ENCODE data around the gene IGFBP6. TPM values are rescaled to one million over a fixed set of nuclear protein-coding genes. Genes with fewer than 3 reads are reported as not detected.

The IGFBP6 gene
- total RNA-seq, 1 donor from 2014 or later: 20.8 TPM

- Mint-ChIP-seq H3K36me3 (ENCODE audit: low read depth, unreplicated experiment) (no peaks in the 10 kb centered on the region), H3K27me3 (ENCODE audit: low read depth, unreplicated experiment) (peaks cover 20% of the 10 kb centered on the region), H3K9me3 (ENCODE audit: unreplicated experiment) (no peaks in the 10 kb centered on the region), H3K4me1 (ENCODE audit: low read depth, unreplicated experiment) (peaks cover 22% of the 10 kb centered on the region), H3K4me3 (ENCODE audit: unreplicated experiment) (no peak overlapping the region), H3K27ac (ENCODE audit: unreplicated experiment) (no peak overlapping the region)
- H3K4me3 ChIP-seq (ENCODE audit: insufficient read depth, low read depth, low read length): no peak overlapping the region
- TF ChIP-seq EZH2 (IDR thresholded peaks at IDR 0.05; ENCODE audit: insufficient read depth, low read length): no peak
- no peak for TF ChIP-seq CTCF (IDR thresholded peaks at IDR 0.05; ENCODE audit: insufficient read depth, low read depth, low read length)
- no peak overlapping the region for H3K27ac ChIP-seq (ENCODE audit: low read depth, low read length)
- H2AFZ ChIP-seq (ENCODE audit: low read depth, low read length): no peak overlapping the region
- H3K9ac ChIP-seq (ENCODE audit: low read length): no peak overlapping the region
- no peaks in the 10 kb centered on the region for H3K9me3 ChIP-seq (ENCODE audit: insufficient read depth, low read depth, low read length)
- H3K4me2 ChIP-seq (ENCODE audit: low read length): no peak overlapping the region
- H3K4me1 ChIP-seq (ENCODE audit: insufficient read depth, low read length): peaks cover 27% of the 10 kb centered on the region
- no peaks in the 10 kb centered on the region for H3K27me3 ChIP-seq (ENCODE audit: insufficient read depth, low read length)
- no peak for FAIRE-seq
- no peak for DNase-seq (ENCODE audit: low read depth)
- no peaks in the 10 kb centered on the region for H3K36me3 ChIP-seq (ENCODE audit: insufficient read depth, low read length)
- no peaks in the 10 kb centered on the region for H4K20me1 ChIP-seq (ENCODE audit: insufficient read depth, low read length)
- no peaks in the 10 kb centered on the region for H3K79me2 ChIP-seq (ENCODE audit: insufficient read depth, low read length)
Observed at GRCh38 chr12:53101266-53101665, 3.8 kb downstream of the IGFBP6 start.

- H3K9ac ChIP-seq (ENCODE audit: low read length): no peak overlapping the region
- TF ChIP-seq CTCF (IDR thresholded peaks at IDR 0.05; ENCODE audit: insufficient read depth, low read depth, low read length): no peak
- TF ChIP-seq EZH2 (IDR thresholded peaks at IDR 0.05; ENCODE audit: insufficient read depth, low read length): no peak
- Mint-ChIP-seq H3K27me3 (ENCODE audit: low read depth, unreplicated experiment) (peaks cover 11% of the 10 kb centered on the region), H3K36me3 (ENCODE audit: low read depth, unreplicated experiment) (no peaks in the 10 kb centered on the region), H3K4me1 (ENCODE audit: low read depth, unreplicated experiment) (peaks cover 18% of the 10 kb centered on the region), H3K4me3 (ENCODE audit: unreplicated experiment) (no peak overlapping the region), H3K9me3 (ENCODE audit: unreplicated experiment) (no peaks in the 10 kb centered on the region), H3K27ac (ENCODE audit: unreplicated experiment) (no peak overlapping the region)
- no peaks in the 10 kb centered on the region for H3K36me3 ChIP-seq (ENCODE audit: insufficient read depth, low read length)
- no peaks in the 10 kb centered on the region for H3K27me3 ChIP-seq (ENCODE audit: insufficient read depth, low read length)
- no peak overlapping the region for H2AFZ ChIP-seq (ENCODE audit: low read depth, low read length)
- H3K4me3 ChIP-seq (ENCODE audit: insufficient read depth, low read depth, low read length): no peak overlapping the region
- no peaks in the 10 kb centered on the region for H3K79me2 ChIP-seq (ENCODE audit: insufficient read depth, low read length)
- no peaks in the 10 kb centered on the region for H4K20me1 ChIP-seq (ENCODE audit: insufficient read depth, low read length)
- H3K27ac ChIP-seq (ENCODE audit: low read depth, low read length): no peak overlapping the region
- DNase-seq (ENCODE audit: low read depth) (no peak), FAIRE-seq (no peak)
- no peaks in the 10 kb centered on the region for H3K9me3 ChIP-seq (ENCODE audit: insufficient read depth, low read depth, low read length)
- peaks cover 20% of the 10 kb centered on the region for H3K4me1 ChIP-seq (ENCODE audit: insufficient read depth, low read length)
- no peak overlapping the region for H3K4me2 ChIP-seq (ENCODE audit: low read length)
Observed at GRCh38 chr12:53101931-53102781, 4.7 kb downstream of the IGFBP6 start.

All from astrocyte (in vitro differentiated cells and primary cell).